OCI-LY3 (cell line): Measurements from ENCODE around the gene CACNA1C.

Experiments
- H2AFZ ChIP-seq: fragments of 200-600, 300-600 bp; shearing (Covaris generic); 2 replicates; pipeline ENCODE4 v1.6.0; 2014; ENCODE audit warnings: antibody characterized with exemption, low read depth, low read length
- H3K27ac ChIP-seq: fragments of 200-600, 300-600 bp; sonication (generic); 2 replicates; pipeline ENCODE4 v1.5.1; 2014; ENCODE audit warnings: mild to moderate bottlenecking, low read length, moderate library complexity, mixed read lengths
- H3K27me3 ChIP-seq: fragments of 200-600, 300-600 bp; sonication (generic); 2 replicates; pipeline ENCODE4 v1.6.1; 2014; ENCODE audit warnings: low read depth, low read length, mixed read lengths
- H3K36me3 ChIP-seq: fragments of 200-600, 300-600 bp; sonication (generic); replicated peaks from 2 replicates; pipeline ENCODE3; 2014; ENCODE audit warnings: low read depth, low read length, mixed read lengths
- H3K4me1 ChIP-seq: fragments of 300-600, 200-600 bp; sonication (generic); 2 replicates; pipeline ENCODE4 v1.6.1; 2014; ENCODE audit warnings: low read length, mixed read lengths
- H3K4me2 ChIP-seq: fragments of 200-600, 300-600 bp; sonication (generic); 2 replicates; pipeline ENCODE4 v1.6.1; 2014; ENCODE audit warnings: low read length, mixed read lengths
- H3K4me3 ChIP-seq: fragments of 300-600, 200-600 bp; sonication (generic); 2 replicates; pipeline ENCODE4 v1.5.1; 2014; ENCODE audit warnings: antibody characterized with exemption, mild to moderate bottlenecking, low read length, moderate library complexity
- H3K79me2 ChIP-seq: fragments of 300-600, 200-600 bp; shearing (Covaris generic); 2 replicates; pipeline ENCODE4 v1.6.1; 2014; ENCODE audit warnings: mild to moderate bottlenecking, low read length, mixed read lengths
- H3K9ac ChIP-seq: fragments of 300-600, 200-600 bp; shearing (Covaris generic); 2 replicates; pipeline ENCODE4 v1.6.0; 2014; ENCODE audit warnings: mild to moderate bottlenecking, low read length, moderate library complexity
- H3K9me3 ChIP-seq: fragments of 200-600, 300-600 bp; shearing (Covaris generic); 2 replicates; pipeline ENCODE4 v1.6.1; 2014; ENCODE audit warnings: low read length, mixed read lengths; ENCODE audit not compliant: insufficient read depth
- H4K20me1 ChIP-seq: fragments of 200-600, 300-600 bp; sonication (generic); 2 replicates; pipeline ENCODE4 v1.6.1; 2016; ENCODE audit warnings: low read length, mixed read lengths; ENCODE audit not compliant: insufficient read depth
- EZH2phosphoT487 ChIP-seq: fragments of 200-600 bp; shearing (Covaris generic); IDR thresholded peaks from 2 replicates; pipeline ENCODE4 v1.6.1; 2018; ENCODE audit warnings: antibody characterized with exemption, mixed run types, low read depth
- TF ChIP-seq, protein P1 (sequence below): fragments of 200-600, 300-600 bp; sonication (generic); IDR thresholded peaks from 2 replicates; pipeline ENCODE4 v1.5.1; 2014; ENCODE audit warnings: antibody characterized with exemption, low read length, low read depth

CACNA1C gene

DNA sequence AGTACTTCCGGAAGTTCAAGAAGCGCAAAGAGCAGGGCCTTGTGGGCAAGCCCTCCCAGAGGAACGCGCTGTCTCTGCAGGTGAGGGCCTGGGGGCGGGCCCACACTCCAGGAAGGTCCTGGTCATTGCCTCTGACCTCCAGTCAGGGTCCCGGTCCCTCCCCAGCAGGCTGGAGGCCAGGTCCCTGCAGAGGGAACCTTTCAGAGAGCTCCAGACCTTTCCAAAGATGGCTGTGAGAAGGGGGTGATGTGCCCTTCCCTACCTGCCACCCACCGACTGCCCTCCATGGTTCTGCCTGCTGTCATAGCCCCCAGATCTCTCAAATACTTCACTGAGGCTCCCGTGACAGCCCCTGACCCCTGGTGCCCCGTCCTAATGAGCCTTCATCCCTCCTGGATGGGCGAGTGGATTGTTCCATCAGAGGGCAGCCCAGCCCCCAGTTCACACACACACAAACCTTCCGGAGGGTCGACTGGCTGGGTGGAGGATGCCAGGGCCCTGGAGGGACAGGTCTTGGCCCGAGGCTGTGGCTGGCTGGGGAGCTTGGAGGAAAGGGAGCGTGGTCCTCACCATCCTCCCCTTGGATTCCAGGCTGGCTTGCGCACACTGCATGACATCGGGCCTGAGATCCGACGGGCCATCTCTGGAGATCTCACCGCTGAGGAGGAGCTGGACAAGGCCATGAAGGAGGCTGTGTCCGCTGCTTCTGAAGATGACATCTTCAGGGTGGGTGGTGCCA lies 624.5 kb downstream of the CACNA1C start:
- H3K36me3 ChIP-seq = no peaks in the 10 kb centered on the region
- H2AFZ ChIP-seq = no peak overlapping the region
- TF ChIP-seq, protein P1, sequence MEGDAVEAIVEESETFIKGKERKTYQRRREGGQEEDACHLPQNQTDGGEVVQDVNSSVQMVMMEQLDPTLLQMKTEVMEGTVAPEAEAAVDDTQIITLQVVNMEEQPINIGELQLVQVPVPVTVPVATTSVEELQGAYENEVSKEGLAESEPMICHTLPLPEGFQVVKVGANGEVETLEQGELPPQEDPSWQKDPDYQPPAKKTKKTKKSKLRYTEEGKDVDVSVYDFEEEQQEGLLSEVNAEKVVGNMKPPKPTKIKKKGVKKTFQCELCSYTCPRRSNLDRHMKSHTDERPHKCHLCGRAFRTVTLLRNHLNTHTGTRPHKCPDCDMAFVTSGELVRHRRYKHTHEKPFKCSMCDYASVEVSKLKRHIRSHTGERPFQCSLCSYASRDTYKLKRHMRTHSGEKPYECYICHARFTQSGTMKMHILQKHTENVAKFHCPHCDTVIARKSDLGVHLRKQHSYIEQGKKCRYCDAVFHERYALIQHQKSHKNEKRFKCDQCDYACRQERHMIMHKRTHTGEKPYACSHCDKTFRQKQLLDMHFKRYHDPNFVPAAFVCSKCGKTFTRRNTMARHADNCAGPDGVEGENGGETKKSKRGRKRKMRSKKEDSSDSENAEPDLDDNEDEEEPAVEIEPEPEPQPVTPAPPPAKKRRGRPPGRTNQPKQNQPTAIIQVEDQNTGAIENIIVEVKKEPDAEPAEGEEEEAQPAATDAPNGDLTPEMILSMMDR = no peak
- no peak overlapping the region for H3K4me3 ChIP-seq
- no peaks in the 10 kb centered on the region for H4K20me1 ChIP-seq
- H3K79me2 ChIP-seq = no peaks in the 10 kb centered on the region
- no peak overlapping the region for H3K9ac ChIP-seq
- H3K27ac ChIP-seq = no peak overlapping the region
- no peaks in the 10 kb centered on the region for H3K9me3 ChIP-seq
- H3K4me2 ChIP-seq = no peak overlapping the region
- H3K27me3 ChIP-seq = 0 out of 2 replicates have a peak, but pooled peaks cover 2% of the 10 kb centered on the region
- H3K4me1 ChIP-seq = no peaks in the 10 kb centered on the region

DNA sequence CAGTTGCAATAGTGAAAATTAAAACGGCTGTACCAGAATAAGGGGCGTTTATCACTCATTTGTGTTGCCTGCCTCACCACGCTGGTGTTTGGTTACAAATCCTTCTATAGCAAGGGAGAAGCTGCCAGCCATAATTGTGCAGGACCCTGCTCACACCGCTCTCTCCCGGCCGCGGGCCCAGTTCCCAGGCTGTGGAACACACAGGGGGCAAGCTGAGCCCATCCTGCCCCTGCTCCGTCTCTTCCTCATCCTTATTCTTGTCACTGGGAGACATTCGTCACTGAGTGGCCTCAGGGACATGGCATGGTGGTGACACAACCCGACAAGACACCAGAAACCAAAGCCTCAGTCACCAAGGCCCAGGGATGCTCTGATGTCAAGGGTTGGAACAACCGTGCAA lies 625.6 kb downstream of the CACNA1C start:
- H3K4me1 ChIP-seq = peaks cover 5% of the 10 kb centered on the region
- no peak overlapping the region for H2AFZ ChIP-seq
- H3K9ac ChIP-seq = no peak overlapping the region
- H4K20me1 ChIP-seq = no peaks in the 10 kb centered on the region
- H3K4me2 ChIP-seq = no peak overlapping the region
- no peaks in the 10 kb centered on the region for H3K36me3 ChIP-seq
- no peaks in the 10 kb centered on the region for H3K9me3 ChIP-seq
- TF ChIP-seq, protein P1 = no peak
- no peak for TF ChIP-seq EZH2phosphoT487
- no peaks in the 10 kb centered on the region for H3K79me2 ChIP-seq
- H3K4me3 ChIP-seq = no peak overlapping the region
- 0 out of 2 replicates have a peak, but pooled peaks cover 2% of the 10 kb centered on the region for H3K27me3 ChIP-seq
- H3K27ac ChIP-seq = no peak overlapping the region

DNA sequence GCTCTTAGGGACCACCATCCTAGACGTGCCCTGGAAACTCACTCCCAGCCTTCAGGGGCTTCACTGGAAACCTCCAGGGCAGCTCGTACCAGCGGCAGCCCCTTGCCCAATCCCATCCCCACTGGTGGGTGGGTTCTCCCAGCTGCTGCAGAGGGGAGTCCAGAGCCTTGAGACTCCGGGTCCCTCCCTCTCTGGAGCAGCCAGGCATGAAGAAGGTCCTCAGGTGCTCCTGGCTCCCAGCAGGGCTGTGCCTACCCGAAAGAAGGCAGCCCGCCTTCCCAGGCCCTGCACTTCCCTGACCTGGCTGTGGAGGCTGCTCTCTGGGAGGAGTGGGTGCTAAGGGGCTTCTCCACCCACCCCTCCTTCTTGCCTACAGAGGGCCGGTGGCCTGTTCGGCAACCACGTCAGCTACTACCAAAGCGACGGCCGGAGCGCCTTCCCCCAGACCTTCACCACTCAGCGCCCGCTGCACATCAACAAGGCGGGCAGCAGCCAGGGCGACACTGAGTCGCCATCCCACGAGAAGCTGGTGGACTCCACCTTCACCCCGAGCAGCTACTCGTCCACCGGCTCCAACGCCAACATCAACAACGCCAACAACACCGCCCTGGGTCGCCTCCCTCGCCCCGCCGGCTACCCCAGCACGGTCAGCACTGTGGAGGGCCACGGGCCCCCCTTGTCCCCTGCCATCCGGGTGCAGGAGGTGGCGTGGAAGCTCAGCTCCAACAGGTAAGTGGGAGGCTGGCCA lies 626.5 kb downstream of the CACNA1C start:
- H2AFZ ChIP-seq = no peak overlapping the region
- H3K4me1 ChIP-seq = peaks cover 11% of the 10 kb centered on the region
- no peak overlapping the region for H3K9ac ChIP-seq
- H3K36me3 ChIP-seq = no peaks in the 10 kb centered on the region
- no peaks in the 10 kb centered on the region for H4K20me1 ChIP-seq
- H3K27me3 ChIP-seq = 0 out of 2 replicates have a peak, but pooled peaks cover 2% of the 10 kb centered on the region
- no peak overlapping the region for H3K4me2 ChIP-seq
- TF ChIP-seq, protein P1 = no peak
- no peak for TF ChIP-seq EZH2phosphoT487
- H3K79me2 ChIP-seq = no peaks in the 10 kb centered on the region
- no peak overlapping the region for H3K4me3 ChIP-seq
- H3K27ac ChIP-seq = no peak overlapping the region
- H3K9me3 ChIP-seq = no peaks in the 10 kb centered on the region
